ENCODE results near the gene SUPT20HL1. TPM values are rescaled to one million over a fixed set of nuclear protein-coding genes. Genes with fewer than 3 reads are reported as not detected.

The SUPT20HL1 gene
- total RNA-seq, 1 donor from 2014 or later: not detected

DNA sequence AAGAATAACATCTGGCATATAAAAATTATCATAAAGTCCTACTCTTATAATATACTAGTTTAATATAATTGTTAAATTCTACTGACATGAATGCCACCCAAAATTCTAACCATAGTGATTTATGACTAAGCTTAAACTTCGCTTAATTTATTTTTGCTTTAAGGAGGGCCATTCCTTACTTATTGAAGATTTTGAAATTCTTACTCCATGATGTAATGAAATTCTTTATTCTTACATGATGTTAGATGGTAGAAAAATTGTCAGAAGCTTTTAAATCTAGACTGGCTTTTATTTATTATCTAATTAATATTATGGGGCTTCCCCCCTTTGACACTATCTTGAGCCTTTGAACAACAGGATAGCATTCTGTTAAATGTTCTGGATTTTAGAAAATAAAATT, 27.1 kb upstream of the SUPT20HL1 start:
- Histone ChIP-seq H3K9me3 (ENCODE audit: control insufficient read depth in 3 of 3, low read length in 3 of 3) (no peaks in the 10 kb centered on the region), H3K4me3 (ENCODE audit: low read length in 3 of 3) (no peak overlapping the region), H3K36me3 (ENCODE audit: control insufficient read depth in 3 of 3, insufficient read depth in 3 of 3, low read length in 3 of 3) (no peaks in the 10 kb centered on the region), H3K9ac (ENCODE audit: low read depth in 1 of 3, low read length in 3 of 3) (no peak overlapping the region), H3K27me3 (ENCODE audit: control insufficient read depth in 3 of 3, insufficient read depth in 3 of 3, low read length in 3 of 3) (no peaks in the 10 kb centered on the region), H3K4me1 (ENCODE audit: control insufficient read depth in 3 of 3, insufficient read depth in 3 of 3, low read length in 3 of 3) (no peaks in the 10 kb centered on the region), H3K27ac (ENCODE audit: low read depth, low read length) (no peak overlapping the region)

DNA sequence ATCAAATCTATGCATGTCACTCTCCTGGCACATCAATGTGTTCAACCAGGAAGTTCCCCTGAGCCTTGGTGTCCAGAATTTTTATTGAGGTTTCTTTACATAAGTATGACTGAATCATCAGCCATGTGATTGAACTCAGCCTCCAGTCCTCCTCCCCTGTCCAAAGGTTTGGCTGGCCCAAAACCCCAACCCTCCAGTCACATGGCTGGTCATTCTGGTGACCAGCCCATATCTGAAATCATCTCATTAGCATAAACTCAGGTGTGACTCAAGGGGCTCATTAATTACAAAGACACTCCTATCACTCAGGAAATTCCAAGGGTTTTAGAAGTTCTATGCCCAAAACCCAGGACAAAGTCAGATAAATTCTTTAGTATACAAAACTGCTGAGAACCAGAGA, 26.0 kb upstream of the SUPT20HL1 start:
- Histone ChIP-seq H3K9me3 (ENCODE audit: control insufficient read depth in 3 of 3, low read length in 3 of 3) (no peaks in the 10 kb centered on the region), H3K9ac (ENCODE audit: low read depth in 1 of 3, low read length in 3 of 3) (no peak overlapping the region), H3K36me3 (ENCODE audit: control insufficient read depth in 3 of 3, insufficient read depth in 3 of 3, low read length in 3 of 3) (no peaks in the 10 kb centered on the region), H3K4me3 (ENCODE audit: low read length in 3 of 3) (no peak overlapping the region), H3K4me1 (ENCODE audit: control insufficient read depth in 3 of 3, insufficient read depth in 3 of 3, low read length in 3 of 3) (no peaks in the 10 kb centered on the region), H3K27me3 (ENCODE audit: control insufficient read depth in 3 of 3, insufficient read depth in 3 of 3, low read length in 3 of 3) (no peaks in the 10 kb centered on the region), H3K27ac (ENCODE audit: low read depth, low read length) (no peak overlapping the region)

- no peaks in the 10 kb centered on the region for H3K36me3 ChIP-seq (ENCODE audit: control insufficient read depth in 3 of 3, insufficient read depth in 3 of 3, low read length in 3 of 3)
- no peak overlapping the region for H3K9ac ChIP-seq (ENCODE audit: low read depth in 1 of 3, low read length in 3 of 3)
- no peaks in the 10 kb centered on the region for H3K4me1 ChIP-seq (ENCODE audit: control insufficient read depth in 3 of 3, insufficient read depth in 3 of 3, low read length in 3 of 3)
- H3K27ac ChIP-seq (ENCODE audit: low read depth, low read length): no peak overlapping the region
- H3K27me3 ChIP-seq (ENCODE audit: control insufficient read depth in 3 of 3, insufficient read depth in 3 of 3, low read length in 3 of 3): no peaks in the 10 kb centered on the region
- H3K4me3 ChIP-seq (ENCODE audit: low read length in 3 of 3): no peak overlapping the region
- no peaks in the 10 kb centered on the region for H3K9me3 ChIP-seq (ENCODE audit: control insufficient read depth in 3 of 3, low read length in 3 of 3)
These were observed 24.6 kb upstream of the SUPT20HL1 start for GRCh38 chrX:24335871-24336270.

DNA sequence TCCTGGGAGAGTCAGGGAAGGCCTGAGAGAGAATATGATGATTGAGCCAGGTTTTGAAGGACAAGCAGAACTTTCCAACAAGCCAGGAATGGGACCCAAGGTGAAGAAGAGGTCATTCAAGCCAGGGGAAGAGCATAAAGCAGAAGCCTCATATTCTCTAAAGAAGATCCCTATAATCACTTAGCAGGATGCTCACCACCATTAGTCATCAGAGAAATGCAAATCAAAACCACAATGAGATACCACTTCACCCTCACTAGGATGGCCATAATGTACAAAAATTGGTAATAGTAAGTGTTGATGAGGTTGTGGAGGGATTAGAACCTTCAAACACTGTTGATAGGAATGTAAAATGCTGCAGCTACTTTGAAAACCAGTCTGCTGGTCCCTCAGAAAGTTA, 20.5 kb upstream of the SUPT20HL1 start:
- Histone ChIP-seq H3K4me1 (ENCODE audit: control insufficient read depth in 3 of 3, insufficient read depth in 3 of 3, low read length in 3 of 3) (no peaks in the 10 kb centered on the region), H3K4me3 (ENCODE audit: low read length in 3 of 3) (no peak overlapping the region), H3K27me3 (ENCODE audit: control insufficient read depth in 3 of 3, insufficient read depth in 3 of 3, low read length in 3 of 3) (no peaks in the 10 kb centered on the region), H3K9ac (ENCODE audit: low read depth in 1 of 3, low read length in 3 of 3) (no peak overlapping the region), H3K36me3 (ENCODE audit: control insufficient read depth in 3 of 3, insufficient read depth in 3 of 3, low read length in 3 of 3) (no peaks in the 10 kb centered on the region), H3K27ac (ENCODE audit: low read depth, low read length) (no peak overlapping the region), H3K9me3 (ENCODE audit: control insufficient read depth in 3 of 3, low read length in 3 of 3) (no peaks in the 10 kb centered on the region)

- H3K36me3 ChIP-seq (ENCODE audit: control insufficient read depth in 3 of 3, insufficient read depth in 3 of 3, low read length in 3 of 3): no peaks in the 10 kb centered on the region
- no peak overlapping the region for H3K27ac ChIP-seq (ENCODE audit: low read depth, low read length)
- H3K27me3 ChIP-seq (ENCODE audit: control insufficient read depth in 3 of 3, insufficient read depth in 3 of 3, low read length in 3 of 3): no peaks in the 10 kb centered on the region
- H3K9me3 ChIP-seq (ENCODE audit: control insufficient read depth in 3 of 3, low read length in 3 of 3): no peaks in the 10 kb centered on the region
- no peak overlapping the region for H3K4me3 ChIP-seq (ENCODE audit: low read length in 3 of 3)
- no peak overlapping the region for H3K9ac ChIP-seq (ENCODE audit: low read depth in 1 of 3, low read length in 3 of 3)
- H3K4me1 ChIP-seq (ENCODE audit: control insufficient read depth in 3 of 3, insufficient read depth in 3 of 3, low read length in 3 of 3): no peaks in the 10 kb centered on the region
These were observed 19.9 kb upstream of the SUPT20HL1 start for GRCh38 chrX:24340501-24340900.

GRCh38 chrX:24341795-24342194, 18.6 kb upstream of the SUPT20HL1 start:
- no peaks in the 10 kb centered on the region for H3K27me3 ChIP-seq (ENCODE audit: control insufficient read depth in 3 of 3, insufficient read depth in 3 of 3, low read length in 3 of 3)
- H3K36me3 ChIP-seq (ENCODE audit: control insufficient read depth in 3 of 3, insufficient read depth in 3 of 3, low read length in 3 of 3): no peaks in the 10 kb centered on the region
- no peaks in the 10 kb centered on the region for H3K4me1 ChIP-seq (ENCODE audit: control insufficient read depth in 3 of 3, insufficient read depth in 3 of 3, low read length in 3 of 3)
- H3K9ac ChIP-seq (ENCODE audit: low read depth in 1 of 3, low read length in 3 of 3): no peak overlapping the region
- no peak overlapping the region for H3K27ac ChIP-seq (ENCODE audit: low read depth, low read length)
- no peak overlapping the region for H3K4me3 ChIP-seq (ENCODE audit: low read length in 3 of 3)
- no peaks in the 10 kb centered on the region for H3K9me3 ChIP-seq (ENCODE audit: control insufficient read depth in 3 of 3, low read length in 3 of 3)

DNA sequence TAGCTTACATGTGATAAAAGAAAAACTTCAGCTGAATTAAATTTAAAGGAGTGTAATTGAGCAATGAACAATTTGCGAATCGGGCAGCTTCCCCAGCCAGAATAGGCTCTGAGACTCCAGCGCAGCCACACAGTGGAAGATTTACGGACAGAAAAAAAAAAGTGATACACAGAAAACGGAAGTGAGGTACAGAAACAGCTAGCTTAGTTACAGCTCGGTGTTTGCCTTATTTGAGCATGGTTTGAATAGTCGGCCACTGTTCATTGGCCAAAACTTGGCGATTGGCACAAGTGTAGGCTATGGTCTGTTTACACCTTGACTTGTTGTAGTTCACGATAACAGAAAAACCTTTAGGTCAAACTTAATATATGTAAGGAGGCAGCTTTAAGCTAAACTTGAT, 16.7 kb upstream of the SUPT20HL1 start:
- no peaks in the 10 kb centered on the region for H3K27me3 ChIP-seq (ENCODE audit: control insufficient read depth in 3 of 3, insufficient read depth in 3 of 3, low read length in 3 of 3)
- H3K9me3 ChIP-seq (ENCODE audit: control insufficient read depth in 3 of 3, low read length in 3 of 3): no peaks in the 10 kb centered on the region
- H3K27ac ChIP-seq (ENCODE audit: low read depth, low read length): no peak overlapping the region
- no peaks in the 10 kb centered on the region for H3K4me1 ChIP-seq (ENCODE audit: control insufficient read depth in 3 of 3, insufficient read depth in 3 of 3, low read length in 3 of 3)
- H3K36me3 ChIP-seq (ENCODE audit: control insufficient read depth in 3 of 3, insufficient read depth in 3 of 3, low read length in 3 of 3): no peaks in the 10 kb centered on the region
- H3K4me3 ChIP-seq (ENCODE audit: low read length in 3 of 3): no peak overlapping the region
- H3K9ac ChIP-seq (ENCODE audit: low read depth in 1 of 3, low read length in 3 of 3): no peak overlapping the region

- no peak overlapping the region for H3K4me3 ChIP-seq (ENCODE audit: low read length in 3 of 3)
- no peaks in the 10 kb centered on the region for H3K36me3 ChIP-seq (ENCODE audit: control insufficient read depth in 3 of 3, insufficient read depth in 3 of 3, low read length in 3 of 3)
- no peak overlapping the region for H3K9ac ChIP-seq (ENCODE audit: low read depth in 1 of 3, low read length in 3 of 3)
- H3K4me1 ChIP-seq (ENCODE audit: control insufficient read depth in 3 of 3, insufficient read depth in 3 of 3, low read length in 3 of 3): no peaks in the 10 kb centered on the region
- no peaks in the 10 kb centered on the region for H3K9me3 ChIP-seq (ENCODE audit: control insufficient read depth in 3 of 3, low read length in 3 of 3)
- no peak overlapping the region for H3K27ac ChIP-seq (ENCODE audit: low read depth, low read length)
- H3K27me3 ChIP-seq (ENCODE audit: control insufficient read depth in 3 of 3, insufficient read depth in 3 of 3, low read length in 3 of 3): no peaks in the 10 kb centered on the region
These were observed 12.6 kb upstream of the SUPT20HL1 start for GRCh38 chrX:24347881-24348280.

DNA sequence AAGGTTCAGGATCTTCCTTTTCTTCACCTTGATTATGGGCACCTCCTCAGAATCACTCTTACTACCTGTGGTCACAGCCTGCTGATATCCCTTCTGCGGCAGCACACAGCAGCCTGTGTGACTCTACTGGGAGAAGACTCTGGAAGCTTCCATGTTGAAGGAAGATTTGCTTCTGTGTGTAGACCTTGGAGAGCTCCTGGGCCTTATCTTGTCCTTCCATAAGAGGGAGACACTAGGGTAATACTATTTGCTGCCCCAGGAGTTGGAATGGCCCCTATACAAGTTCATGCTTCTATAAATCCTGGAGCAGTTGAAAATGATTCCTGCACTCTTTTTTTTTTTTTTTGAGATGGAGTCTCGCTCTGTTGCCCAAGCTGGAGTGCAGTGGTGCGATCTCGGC, 10.2 kb upstream of the SUPT20HL1 start:
- Histone ChIP-seq H3K4me1 (ENCODE audit: control insufficient read depth in 3 of 3, insufficient read depth in 3 of 3, low read length in 3 of 3) (no peaks in the 10 kb centered on the region), H3K9ac (ENCODE audit: low read depth in 1 of 3, low read length in 3 of 3) (no peak overlapping the region), H3K36me3 (ENCODE audit: control insufficient read depth in 3 of 3, insufficient read depth in 3 of 3, low read length in 3 of 3) (no peaks in the 10 kb centered on the region), H3K9me3 (ENCODE audit: control insufficient read depth in 3 of 3, low read length in 3 of 3) (no peaks in the 10 kb centered on the region), H3K4me3 (ENCODE audit: low read length in 3 of 3) (no peak overlapping the region), H3K27ac (ENCODE audit: low read depth, low read length) (no peak overlapping the region), H3K27me3 (ENCODE audit: control insufficient read depth in 3 of 3, insufficient read depth in 3 of 3, low read length in 3 of 3) (no peaks in the 10 kb centered on the region)

GRCh38 chrX:24355095-24355494, 5.3 kb upstream of the SUPT20HL1 start:
- Histone ChIP-seq H3K36me3 (ENCODE audit: control insufficient read depth in 3 of 3, insufficient read depth in 3 of 3, low read length in 3 of 3) (no peaks in the 10 kb centered on the region), H3K4me1 (ENCODE audit: control insufficient read depth in 3 of 3, insufficient read depth in 3 of 3, low read length in 3 of 3) (no peaks in the 10 kb centered on the region), H3K27ac (ENCODE audit: low read depth, low read length) (no peak overlapping the region), H3K4me3 (ENCODE audit: low read length in 3 of 3) (no peak overlapping the region), H3K9me3 (ENCODE audit: control insufficient read depth in 3 of 3, low read length in 3 of 3) (no peaks in the 10 kb centered on the region), H3K9ac (ENCODE audit: low read depth in 1 of 3, low read length in 3 of 3) (no peak overlapping the region), H3K27me3 (ENCODE audit: control insufficient read depth in 3 of 3, insufficient read depth in 3 of 3, low read length in 3 of 3) (no peaks in the 10 kb centered on the region)

DNA sequence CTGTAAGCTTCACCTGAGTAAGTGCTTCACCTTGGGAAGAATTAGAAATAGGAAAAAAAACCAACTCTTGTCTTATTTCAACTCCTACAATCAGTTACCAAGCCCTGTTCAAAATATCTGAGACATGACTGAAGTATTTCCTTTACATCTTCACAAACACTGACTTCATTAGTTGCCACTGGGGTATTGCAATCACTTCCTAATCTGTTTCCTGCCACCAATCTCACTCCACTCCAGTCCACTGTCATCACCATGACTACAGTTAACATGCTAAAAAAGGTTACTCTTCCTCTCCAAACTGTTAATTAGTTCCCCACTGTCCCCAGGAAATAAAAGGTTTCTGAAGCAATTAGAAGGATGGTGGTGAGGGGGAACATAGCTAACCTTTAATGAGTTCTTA, 3.3 kb upstream of the SUPT20HL1 start:
- H3K27me3 ChIP-seq (ENCODE audit: control insufficient read depth in 3 of 3, insufficient read depth in 3 of 3, low read length in 3 of 3): no peaks in the 10 kb centered on the region
- no peaks in the 10 kb centered on the region for H3K36me3 ChIP-seq (ENCODE audit: control insufficient read depth in 3 of 3, insufficient read depth in 3 of 3, low read length in 3 of 3)
- no peaks in the 10 kb centered on the region for H3K9me3 ChIP-seq (ENCODE audit: control insufficient read depth in 3 of 3, low read length in 3 of 3)
- no peak overlapping the region for H3K27ac ChIP-seq (ENCODE audit: low read depth, low read length)
- no peak overlapping the region for H3K9ac ChIP-seq (ENCODE audit: low read depth in 1 of 3, low read length in 3 of 3)
- H3K4me1 ChIP-seq (ENCODE audit: control insufficient read depth in 3 of 3, insufficient read depth in 3 of 3, low read length in 3 of 3): no peaks in the 10 kb centered on the region
- H3K4me3 ChIP-seq (ENCODE audit: low read length in 3 of 3): no peak overlapping the region
